ENCODE results near the gene DLGAP4.

Gene DLGAP4

DNA sequence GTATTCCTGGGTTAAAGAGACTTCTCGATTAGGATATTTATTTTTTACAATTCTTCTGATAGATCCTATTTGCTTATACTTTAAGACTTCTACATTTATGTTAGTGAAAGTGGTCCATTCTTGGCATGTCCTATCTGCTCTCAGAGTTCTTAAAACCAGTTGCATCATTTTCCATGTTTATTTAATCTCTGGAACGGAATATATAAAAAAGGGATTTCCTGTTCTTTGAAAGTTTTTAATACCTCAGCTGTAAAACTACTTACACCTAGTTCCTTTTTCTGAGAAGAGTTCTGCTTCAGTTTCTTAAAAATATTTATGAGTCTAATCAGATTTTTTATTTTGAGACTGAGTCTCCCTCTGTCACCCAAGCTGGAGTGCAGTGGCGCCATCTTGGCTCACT lies 217.2 kb downstream of the DLGAP4 start:
- no peak for DNase-seq

DNA sequence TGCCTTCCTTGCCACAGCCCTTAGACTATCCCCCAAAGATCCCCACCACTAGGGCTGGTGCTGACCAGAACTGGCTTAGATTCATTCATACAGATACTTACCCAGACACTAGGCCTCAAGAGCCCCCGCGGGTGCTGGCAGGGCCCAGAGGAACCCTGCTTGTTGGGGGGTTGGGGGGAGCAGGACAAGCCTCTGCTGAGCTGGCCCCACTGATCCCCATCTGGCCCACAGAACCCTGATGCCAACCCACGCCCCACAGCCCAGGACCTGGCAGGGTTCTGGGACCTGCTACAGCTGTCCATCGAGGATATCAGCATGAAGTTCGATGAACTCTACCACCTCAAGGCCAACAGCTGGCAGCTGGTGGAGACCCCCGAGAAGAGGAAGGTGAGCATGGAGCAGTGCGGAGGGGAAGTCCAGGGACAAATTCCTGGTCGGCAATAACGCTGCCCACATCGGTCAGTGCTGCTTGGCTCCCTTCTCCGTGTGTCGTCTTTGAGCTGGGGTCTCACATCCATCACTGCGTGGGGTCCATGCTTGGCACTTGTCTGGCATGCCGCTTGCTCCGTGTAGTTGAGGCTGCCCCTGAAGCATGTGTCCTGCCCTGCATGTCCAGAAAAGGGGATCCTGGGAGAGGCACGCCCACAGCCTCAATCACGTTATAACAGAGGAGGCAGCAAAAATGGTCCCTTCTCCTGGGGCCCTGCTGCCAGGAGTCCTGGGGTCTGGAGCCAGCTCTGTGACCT lies 219.7 kb downstream of the DLGAP4 start:
- DNase-seq = no peak

DNA sequence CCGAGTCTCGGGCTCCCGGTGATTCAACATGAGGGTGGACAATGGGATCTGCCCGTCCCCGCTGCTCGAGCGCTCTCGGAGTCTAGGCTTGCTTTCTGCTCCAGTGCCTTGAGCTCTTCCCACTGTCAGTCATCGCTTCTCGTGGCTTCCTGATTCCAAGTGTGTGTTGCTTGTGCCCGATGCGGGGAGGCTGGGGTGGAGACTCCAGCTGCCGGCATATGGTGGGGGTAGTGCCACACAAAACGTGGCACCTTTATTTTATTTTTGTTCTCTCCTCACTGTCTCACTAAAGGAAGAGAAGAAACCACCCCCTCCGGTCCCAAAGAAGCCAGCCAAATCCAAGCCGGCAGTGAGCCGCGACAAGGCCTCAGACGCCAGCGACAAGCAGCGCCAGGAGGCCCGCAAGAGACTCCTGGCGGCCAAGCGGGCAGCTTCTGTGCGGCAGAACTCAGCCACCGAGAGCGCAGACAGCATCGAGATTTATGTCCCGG lies 220.4 kb downstream of the DLGAP4 start:
- DNase-seq = no peak

DNA sequence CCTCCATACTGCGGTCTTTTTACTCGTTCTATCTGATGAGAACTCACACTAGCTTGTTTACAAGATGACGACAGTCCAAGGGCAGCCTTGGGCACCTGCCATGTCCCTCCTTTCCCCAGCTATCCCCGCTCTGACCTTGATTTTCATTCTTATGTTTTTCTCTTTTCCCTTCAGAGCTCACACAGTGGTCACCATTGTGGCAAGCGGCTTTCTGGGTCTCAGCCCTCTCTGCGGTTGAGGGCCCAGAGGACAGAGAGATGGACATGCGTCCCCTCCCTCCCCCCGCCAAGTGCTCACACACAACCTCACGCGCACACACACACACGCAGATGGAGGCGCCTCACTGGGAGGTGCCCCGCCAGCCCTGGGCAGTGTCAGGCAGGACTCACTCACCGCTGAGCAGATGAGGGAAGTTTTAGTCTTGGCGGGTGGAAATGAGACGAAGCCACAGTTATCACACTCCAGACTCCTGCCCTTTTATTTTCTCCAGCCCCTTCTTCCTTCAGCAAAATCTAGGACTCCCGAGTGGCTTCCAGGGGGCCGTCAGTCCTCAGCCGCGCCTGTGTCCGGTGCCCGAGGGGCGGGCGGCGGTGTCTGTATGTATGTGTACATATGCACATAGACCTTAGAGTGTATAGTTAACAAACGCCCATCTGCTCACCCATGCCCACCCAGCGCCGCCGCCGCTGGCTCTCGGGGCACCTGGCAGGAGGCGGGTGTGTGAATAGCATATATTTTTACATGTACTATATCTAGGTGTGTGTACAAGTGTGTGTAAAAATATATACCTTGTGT lies 221.4 kb downstream of the DLGAP4 start:
- no peak for DNase-seq

DNA sequence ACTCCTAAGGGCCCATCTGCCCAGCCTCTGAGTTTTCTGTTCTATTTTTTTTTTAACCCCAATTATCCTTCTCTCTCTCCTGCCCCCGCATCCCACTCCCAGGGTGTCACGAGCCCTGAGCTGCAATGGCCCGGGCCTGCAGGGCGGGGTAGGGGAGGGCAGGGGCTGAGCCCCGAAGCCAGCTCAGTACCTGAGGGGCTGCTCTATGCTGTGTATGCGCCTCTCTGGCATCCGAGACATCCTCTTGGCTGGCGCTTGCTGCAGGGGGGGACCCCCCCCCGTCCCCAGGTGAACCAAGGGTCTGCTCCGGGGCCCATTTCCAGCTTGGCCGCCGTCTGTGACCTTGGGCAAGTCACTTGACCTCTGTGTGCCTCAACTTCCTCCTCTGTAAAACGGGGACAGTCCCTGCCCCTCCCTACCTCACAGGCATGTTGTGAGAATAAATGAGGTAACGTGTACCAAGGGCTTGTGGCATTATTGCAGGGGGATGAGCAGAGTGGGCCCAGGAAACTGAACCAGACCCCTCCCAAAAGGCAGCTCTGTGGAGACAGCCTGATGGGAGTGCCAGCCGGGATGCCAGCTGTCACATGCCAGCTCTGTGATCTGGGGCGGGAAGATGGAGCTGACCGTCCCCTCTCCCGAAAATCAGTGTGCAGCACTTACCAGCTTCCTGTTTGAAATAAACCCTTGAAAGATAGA lies 222.2 kb downstream of the DLGAP4 start:
- DNase-seq = no peak

DNA sequence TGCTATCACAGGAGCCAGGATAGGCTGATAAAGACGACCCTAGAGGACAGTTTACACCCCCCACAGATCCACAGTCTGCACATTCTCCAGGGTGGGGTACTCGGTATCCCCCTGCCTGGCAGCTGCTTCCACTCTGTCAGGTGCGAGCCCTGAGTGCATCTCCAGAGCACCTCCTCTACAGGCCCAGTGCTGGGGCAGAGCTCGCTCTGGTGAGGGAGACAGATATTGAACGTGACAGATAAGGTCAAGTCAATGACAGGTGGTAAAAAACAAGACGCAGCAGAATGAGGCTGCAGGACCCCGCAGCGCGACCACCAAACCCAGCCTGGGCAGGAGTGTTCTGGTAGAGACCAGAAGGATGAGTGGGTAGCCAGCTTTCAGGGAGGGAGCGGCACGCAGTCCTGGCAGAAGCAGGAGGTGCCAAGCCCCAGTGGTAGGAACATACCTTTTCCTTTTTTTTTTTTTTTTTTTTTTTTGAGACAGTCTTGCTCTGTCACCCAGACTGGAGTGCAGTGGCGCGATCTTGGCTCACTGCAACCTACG lies 222.8 kb downstream of the DLGAP4 start:
- DNase-seq = no peak

DNA sequence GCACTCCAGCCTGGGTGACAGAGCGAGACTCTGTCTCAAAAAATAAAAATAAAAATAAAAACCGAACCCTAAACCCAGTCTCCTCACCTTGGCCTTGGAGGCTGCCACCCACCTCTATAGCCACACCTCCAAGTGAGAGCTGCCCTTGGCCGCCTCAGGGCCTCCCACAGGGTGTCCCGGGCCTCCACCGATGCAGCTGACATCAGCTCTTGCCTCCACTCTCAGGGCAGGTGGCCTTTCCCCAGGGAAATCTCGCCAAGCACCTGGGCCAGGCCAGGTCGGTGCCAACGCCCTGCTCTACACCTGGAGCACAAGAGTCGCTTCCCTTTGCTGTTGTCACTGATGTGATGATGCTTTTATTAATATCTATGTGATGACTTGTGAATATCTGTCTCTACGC lies 226.2 kb downstream of the DLGAP4 start:
- DNase-seq = no peak

DNA sequence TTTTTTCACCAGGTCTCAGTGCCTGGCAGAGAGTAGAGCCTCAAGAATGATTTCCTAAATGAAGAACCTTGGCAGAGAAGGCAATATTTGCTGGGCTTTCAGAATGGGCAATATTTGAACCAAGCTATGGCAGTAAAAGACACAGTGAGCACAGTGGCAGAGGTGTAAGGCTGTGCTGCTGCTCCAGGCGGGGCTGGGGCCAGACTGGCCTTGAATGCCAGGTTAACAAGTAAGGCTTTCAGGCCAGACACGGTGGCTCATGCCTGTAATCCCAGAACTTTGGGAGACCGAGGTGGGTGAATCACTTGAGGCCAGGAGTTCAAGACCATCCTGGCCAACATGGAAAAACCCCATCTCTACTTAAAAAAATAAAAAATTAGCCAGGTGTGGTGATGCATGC lies 226.7 kb downstream of the DLGAP4 start:
- no peak for DNase-seq

DNA sequence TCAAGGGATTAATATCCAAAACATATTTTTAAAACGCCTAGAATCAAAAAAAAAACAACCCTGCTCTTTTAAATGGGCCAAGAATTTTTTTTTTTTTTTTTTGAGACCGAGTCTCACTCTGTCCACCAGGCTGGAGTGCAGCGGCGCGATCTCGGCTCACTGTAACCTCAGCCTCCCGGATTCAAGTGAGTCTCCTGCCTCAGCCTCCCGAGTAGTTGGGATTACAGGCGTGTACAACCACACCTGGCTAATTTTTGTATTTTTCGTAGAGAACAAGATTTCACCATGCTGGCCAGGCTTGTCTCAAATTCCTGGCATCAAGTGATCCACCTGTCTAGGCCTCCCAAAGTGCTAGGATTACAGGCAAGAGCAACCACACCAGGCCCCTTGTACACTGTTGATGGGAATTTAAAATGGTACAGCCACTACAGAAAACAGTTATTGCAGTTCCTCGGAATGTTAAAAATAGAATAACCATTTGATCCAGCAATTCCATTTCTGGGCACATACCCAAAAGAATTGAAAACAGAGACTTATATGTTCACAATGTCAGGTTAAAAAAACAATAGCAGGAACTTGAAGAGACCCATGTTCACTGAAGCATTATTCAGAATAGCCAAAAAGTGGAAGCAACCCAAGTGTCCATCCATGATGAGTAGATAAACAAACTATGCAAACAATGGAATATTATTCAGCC lies 232.0 kb downstream of the DLGAP4 start:
- no peak for DNase-seq

DNA sequence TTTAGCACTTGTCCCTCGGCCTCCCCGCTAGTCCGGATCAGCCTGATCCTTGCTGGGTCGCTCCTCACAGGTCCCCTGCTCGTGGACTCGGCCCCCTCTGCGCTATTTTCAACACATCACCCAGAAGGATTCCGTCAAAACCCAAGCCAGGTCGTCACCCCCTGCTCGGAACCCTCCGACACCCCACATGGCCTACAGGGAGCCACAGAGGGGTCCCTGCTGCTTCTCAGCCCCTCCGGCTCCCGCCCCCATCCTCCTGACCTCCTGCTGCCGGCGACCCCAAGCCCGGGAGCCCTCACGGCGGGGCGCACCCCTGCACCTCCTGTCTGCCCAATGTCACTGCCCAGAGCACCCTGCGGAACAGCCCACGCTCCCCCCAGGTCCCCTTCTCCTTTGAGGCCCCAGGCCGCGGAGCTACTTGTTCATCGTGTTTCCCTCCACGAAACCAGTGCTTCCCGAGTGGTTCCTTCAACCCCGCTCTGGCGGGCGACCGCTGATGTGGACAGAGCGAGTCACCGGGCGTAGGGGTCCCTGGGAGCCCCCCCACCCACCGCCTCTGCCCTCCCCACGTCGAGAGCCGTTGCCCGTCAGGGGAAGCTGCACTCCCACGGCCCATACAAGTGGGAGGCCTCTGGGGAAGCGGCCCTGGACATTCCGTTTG lies 234.5 kb downstream of the DLGAP4 start:
- DNase-seq = no peak

DNA sequence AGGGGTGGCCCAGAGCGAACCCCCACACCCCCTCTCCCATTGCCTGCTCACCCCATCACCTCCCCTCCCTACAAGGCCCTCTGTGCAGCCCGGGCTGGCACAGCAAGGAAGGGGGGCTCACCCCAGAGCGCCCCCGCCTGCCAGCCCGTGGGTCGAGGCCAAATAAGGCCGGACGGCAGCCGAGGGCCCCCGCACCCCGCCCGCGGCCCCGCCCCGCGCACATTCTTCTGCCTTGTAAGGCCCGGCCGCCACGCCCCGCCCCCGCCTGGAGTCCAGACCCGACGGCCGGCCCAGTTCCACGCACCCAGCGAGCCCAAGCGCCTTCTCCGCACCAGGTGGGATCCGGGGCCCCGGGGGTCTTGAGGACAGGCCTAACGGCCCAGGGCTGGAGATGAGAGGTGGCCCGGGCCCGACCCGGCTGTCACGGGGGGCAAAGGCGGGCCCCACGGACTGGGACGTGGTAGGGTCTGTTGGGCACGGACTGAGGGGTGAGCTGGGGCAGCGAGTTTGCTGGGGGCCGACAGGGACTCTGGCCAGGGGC lies 235.2 kb downstream of the DLGAP4 start, which contains the start of gene MYL9:
MYL9 (plus strand) TSS at position 293 of the 541 bp plus-strand sequence. CDS start 3,366 bp downstream, outside the sequence.
- peak; percentile 11 for DNase-seq

DNA sequence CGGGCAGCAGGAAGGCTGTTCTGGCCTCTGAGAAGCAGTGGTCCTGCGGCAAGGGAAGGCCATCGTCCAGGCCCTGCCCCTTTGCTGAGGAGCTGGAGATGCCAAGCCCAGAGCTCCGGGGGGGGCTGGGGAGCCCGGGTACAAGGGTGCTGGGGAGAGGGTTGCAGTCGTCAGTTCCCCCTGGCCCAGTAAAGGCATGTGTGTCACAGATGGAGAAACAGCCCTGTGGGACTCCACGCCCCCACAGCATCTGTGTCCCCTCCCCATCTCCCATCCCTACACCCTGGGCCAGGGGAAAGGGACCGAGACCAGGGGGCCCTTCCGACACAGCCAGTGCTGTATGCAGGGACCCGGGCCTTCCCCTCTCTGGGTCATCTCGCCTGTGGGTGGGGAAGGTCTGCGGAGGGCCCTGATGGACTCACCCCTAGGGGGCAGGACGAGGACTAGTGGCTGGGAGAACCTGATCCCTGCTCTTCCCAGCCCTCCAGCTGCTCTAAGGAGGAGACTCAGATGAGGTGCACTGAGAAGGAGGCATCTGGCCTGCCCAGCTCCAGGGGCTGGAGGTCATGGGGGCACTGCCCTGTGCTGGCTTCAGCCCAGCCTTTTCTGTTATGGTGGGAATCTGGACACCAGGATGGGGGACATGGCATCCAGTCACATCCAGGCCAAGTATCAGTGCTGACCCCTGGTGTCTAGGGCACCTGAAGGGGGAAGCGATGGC lies 235.8 kb downstream of the DLGAP4 start:
- DNase-seq = no peak

DNA sequence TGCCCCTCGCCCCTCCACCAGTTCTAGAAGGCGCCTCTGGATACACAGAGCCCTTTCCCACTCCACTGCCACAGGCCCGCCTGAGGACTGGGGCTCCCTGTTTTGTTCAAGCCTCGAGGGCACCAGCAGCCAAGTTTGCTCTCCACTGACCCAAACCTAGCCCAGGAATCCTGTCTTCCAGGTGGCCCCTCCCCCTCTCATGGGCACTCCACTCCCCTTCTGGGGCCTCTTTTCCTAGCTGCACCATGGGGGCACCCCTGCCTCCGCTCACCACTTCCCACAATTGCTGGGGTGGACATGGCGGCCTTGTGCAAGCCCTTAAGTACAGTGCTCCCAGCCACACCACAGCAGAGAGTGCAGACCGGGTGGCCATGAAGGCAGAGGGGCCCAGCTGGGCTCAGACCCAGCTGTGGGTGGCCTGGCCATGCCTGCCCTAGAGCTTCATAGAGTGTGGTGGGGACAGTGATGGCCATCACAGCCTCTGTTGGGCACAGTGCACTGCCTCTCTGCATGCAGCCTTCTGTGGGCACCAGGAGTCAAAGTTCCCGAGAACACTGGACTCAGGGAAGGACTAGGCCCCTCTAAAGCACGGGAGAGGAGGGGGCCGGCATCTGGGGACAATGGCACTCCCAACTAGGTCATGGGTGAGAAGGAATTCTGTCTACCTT lies 236.5 kb downstream of the DLGAP4 start:
- DNase-seq = no peak

DNA sequence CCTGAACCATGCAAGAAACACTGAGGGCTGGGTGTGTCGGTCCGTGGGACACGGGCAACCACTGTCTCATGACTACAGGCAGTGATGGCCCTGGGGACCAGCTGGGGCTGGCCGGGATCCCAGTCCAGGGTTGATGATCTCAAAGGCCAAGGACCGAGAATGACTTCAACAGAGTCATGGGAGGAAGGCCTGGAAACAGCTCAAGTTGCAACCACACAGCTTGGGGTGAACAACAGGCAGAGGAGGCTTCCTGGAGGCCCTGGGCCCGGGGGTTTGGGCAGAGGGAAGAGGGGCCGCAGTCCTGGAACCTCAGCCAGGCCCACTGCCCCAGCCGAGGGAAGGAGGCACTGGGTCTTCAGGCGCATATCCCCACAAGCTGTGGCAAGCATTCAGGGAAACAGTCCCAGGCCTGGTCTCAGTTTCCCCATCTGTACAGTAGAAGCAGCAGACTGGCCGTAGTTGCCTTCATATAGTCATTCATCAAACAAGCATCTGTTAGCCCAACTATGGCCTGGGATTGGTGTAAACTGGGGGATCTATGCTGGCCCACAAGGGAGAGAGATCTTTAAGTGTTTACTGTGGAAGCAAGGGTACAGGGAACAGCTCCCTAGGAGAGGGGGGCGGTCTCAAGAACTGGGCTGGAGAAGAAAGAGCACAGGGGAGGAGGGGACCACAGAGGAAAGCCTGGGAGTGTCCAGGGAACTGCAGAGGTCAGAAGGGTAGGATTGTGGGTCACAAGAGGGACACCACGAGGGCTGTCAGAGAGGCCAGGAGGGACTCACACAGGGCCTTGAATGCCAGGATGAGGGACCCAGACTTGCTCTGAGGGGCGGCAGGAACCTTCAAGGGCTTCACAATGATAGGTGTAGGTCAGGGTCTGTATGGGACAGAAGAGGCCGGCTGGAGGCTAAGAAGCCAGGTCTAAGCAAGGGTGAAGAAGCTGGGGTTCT lies 237.3 kb downstream of the DLGAP4 start:
- DNase-seq = no peak

DNA sequence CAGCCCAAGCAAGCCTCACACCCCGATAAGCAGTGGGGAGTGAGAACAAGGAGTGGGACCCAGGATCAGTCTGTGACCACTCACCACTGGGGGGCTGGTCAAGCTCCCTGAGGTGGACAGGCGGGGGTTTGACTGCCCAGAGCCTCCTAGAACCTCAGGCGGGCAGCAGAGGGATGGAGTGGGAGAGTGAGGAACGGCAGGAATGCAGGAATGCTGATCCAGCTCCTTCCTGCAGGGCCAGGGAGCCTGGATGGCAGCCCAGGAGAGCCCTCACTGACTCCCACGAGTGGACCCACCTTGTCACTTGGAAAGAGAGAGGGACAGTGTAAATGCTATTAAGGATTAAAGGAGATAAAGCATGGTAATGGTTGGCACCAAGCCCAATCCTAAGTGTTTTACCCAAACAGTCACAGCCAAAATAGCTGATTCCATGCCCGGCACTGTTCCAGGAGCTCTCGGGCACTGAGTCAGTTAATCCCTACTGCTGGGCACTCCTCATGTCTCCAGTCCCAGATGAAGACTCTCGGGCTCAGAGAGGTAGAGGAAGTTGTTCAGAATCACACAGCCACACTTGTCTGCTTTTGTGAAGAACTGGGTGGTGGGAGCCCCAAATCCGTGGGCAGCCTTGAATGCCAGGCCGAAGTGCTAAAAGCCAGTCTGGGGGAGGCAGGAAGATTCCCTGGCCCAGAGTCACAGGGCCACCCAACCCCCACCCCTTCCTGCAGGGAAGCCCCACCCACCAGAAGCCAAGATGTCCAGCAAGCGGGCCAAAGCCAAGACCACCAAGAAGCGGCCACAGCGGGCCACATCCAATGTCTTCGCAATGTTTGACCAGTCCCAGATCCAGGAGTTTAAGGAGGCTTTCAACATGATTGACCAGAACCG lies 238.2 kb downstream of the DLGAP4 start:
- DNase-seq = no peak

DNA sequence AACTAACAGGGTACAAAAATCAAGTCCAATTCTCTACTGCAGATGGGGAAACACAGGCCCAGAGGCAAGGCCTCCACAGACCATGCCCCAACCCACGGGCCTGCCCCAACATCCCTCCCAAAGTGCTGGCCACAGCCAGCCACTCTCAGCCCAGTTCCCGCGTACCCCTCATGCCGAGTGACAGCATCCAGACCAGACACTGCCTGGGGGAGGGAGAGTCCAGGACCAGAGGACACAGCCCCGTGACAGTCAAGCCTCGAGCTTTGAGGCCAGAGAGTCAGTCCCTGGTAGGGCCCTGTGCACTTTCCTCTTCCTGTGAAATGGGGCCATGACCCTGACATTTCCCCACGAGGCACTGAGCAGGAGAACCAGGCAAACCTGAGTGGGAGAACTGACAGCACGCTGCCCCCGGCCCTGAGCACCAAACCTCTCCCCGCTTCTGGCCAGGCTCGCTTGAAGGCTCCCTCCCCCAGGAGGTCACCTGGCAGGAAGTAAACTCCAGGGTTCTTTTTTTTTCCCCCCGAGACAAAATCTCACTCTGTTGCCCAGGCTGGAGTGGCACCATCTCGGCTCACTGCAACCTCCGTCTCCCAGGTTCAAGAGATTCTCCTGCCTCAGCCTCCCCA lies 240.1 kb downstream of the DLGAP4 start:
- no peak for DNase-seq

DNA sequence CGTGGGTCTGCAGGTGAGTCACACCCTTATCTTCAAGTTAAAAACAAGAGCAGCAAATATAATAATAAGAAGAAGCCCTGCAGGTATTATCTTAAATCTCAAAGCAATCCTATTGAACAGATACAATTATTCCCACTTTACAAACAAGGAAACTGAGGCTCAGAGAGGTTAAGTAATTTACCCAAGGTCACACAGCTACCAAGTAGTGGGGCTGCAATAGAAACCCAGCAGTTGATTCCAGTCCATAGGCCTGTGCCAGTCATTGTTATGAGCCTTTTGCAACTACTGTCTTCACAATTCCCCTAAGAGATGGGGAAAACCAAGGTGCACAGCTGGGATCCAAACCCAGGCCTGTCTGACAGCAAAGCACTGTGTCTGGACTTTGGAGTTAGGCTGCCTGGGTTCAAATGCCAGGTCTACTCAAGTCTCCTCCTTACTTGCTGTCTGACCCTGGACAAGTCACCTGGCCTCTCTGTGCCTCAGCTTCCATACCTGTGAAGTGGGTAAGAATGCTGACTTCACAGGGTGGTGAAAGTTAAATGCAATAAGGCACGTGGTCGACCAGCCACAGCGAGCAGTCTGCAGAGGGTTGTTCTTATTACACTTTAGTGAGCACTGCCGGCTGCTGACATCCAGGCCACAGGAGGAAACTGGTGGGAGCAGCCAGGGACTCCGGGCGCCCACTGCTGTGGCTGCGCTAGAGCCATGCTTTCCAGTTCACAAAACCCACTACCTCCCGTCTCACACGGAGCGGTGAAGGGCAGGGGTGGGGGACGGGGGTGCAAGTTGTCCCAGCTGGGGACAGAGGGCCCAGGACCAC lies 241.3 kb downstream of the DLGAP4 start:
- no peak for DNase-seq
